Dedifferentiated amniotic fluid mesenchymal stem cell (primary cell): Measurements from ENCODE around the gene FBXO10.

ENCODE experiments used
- DNase-seq: peaks from one replicate; pipeline ENCODE4 v3.0.0-alpha.2; 2016; ENCODE audit errors: extremely low spot score

Gene FBXO10

DNA sequence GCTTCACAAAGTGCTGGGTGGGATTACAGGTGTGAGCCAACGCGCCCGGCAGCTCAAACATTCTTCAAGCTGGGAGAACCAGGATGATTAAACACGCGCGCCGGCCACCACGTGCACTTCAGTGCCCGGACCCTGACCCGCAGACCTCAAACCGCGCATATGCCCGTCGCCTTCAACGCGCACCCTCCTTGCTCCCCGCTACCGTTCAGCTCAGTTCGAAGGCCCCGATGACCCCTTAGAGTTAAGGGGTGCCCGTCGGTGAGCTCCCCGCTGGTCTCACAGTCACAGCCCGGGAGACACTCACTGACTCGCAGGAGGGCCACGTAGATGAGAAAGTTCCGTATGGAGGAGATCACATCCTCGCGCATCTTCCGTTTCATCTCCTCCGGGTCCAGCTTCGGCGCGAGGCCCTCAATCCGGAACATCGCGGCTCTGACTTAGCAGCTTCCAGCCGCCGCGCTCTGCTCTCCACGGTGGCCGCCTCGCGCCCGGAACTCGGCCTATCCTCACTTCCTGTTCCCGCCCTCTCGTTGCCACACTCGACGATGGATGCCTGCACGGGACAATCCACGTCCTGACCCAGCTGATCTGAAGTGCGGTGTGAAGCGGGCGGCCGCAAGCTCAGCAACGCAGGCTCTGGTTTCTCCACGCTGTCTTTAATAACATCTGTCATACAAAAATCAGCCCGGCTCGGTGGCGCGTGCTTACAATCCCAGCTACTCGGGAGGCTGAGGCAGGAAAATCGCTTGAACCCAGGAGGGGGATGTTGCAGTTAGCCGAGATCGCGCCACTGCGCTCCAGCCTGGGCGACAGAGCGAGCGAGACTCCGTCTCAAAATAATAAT, 16.1 kb upstream of the FBXO10 start, which contains the start of gene TOMM5:
TSS of gene TOMM5 (minus strand) at position 490 of the 844 bp plus-strand sequence. CDS start at position 425, 65 bp downstream.
- DNase-seq, result peak; percentile 89

DNA sequence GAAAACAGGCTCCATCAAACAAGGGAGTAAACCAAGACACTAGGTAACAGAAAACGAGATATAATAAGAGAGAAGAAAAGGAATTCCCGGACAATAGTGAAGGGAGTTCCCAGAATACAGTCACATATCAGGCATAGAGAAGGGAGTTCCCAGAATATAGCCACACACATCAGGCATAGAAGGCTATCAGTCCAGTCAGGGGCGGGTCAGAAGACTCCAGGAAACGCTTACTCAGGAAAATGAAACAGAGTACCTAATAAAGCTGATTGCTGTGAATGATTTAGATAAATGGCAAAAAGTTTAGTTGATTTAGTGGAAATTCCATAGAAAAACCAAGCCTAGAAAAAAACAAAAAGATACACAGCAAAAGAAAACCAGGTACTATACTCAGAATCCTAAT, 11.3 kb upstream of the FBXO10 start:
- no peak for DNase-seq

DNA sequence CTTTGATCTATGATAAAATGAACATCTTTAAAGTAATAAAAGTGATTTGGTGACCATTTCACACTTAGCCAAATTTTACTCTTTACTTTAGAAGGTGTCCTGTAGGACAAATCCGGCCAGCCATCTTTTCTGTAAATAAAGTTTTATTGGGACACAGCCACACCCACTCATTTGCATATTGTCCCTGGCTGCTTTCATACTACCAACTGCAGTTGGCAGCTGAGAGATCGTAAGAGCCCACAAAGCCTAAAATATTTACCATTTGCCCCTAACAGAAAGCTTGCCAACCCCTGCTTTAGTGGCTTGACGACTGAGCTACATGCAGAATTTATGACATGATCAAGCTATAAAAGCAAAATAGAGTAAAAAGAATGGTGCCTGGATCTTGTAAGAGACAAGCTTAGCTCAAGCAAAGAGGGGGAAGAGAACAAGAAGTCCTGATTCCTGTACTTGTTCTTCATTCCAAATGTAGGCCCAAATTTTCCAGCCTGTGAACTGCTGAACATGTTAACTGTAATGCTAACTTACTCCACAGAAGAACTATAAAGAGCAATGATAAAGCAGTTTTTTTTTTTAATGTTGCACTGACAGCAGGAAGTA, 7.4 kb upstream of the FBXO10 start:
- no peak for DNase-seq

DNA sequence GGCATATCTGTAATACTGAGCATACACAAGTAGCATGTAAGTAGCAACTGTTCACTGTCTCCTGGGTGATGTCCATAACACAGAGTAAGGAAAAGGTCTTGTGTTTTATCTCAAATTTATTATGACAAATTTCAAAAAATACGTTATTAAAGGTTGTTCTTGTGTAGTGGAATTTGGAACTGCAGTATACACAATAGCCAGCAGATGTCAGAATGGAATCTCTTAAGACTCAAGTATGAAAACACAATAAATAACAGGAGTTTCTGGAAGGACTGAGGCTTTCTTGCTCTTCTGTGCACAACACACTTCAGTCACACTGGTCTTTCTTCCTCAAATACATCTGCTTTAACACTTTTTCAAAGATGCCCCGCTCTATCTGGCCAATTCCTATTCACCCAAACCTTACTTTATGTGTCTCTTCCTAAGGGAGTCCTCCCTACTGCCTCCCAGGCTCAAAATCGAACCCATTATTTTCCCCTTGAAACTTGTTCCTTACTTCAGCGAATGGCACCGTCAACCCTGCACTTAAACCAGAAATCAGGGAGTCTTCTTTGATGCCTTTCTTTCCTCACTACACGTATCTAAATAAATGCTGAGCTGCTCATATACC, 6.5 kb upstream of the FBXO10 start:
- peak; percentile 82 for DNase-seq

GRCh38 chr9:37575511-37575914, 667 bp downstream of the FBXO10 start:
- DNase-seq, result no peak

DNA sequence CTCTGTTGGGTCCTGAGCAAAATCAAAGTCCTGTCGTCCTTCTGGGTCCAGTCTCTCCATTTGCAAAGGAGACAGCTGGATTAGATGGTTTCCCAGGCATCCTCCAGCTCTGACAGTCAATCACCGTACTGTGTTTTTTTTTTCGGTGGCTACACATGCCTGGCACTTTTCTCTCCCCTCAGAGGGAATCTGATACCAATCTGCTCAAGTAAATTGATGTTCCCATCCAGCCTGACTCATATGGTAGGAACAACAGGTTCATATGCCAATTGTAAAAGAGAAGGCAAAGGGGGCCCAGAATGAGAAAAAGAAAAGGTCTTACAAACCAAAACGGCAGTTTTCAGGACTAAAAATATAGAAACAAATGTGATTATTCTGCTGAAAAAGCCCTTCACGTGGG, 1.2 kb downstream of the FBXO10 start:
- no peak for DNase-seq

- DNase-seq, result peak; percentile 48
Observed at GRCh38 chr9:37574241-37574721, 1.9 kb downstream of the FBXO10 start.

DNA sequence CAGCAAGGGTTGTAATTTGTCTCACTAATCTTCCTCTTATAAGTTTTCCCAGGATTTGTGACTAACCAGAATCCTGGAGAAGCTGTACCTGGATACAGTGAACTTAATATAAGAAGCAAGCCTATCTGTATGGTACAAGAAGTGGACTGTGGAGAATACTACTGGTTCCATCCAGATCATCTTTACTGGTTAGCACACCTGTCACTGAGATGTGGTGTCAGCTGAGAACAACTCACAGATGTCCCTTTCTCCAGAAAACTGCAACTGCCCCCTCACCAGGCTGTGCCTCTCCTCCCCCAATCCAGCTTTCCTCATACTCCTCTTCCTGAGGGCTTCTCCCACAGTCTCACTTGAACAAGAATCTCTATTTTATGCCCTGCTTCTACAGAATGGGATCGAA, 4.9 kb downstream of the FBXO10 start:
- DNase-seq, result no peak

GRCh38 chr9:37566716-37567115, 9.5 kb downstream of the FBXO10 start:
- DNase-seq, result no peak

GRCh38 chr9:37565661-37566618, 10.2 kb downstream of the FBXO10 start:
- no peak for DNase-seq

DNA sequence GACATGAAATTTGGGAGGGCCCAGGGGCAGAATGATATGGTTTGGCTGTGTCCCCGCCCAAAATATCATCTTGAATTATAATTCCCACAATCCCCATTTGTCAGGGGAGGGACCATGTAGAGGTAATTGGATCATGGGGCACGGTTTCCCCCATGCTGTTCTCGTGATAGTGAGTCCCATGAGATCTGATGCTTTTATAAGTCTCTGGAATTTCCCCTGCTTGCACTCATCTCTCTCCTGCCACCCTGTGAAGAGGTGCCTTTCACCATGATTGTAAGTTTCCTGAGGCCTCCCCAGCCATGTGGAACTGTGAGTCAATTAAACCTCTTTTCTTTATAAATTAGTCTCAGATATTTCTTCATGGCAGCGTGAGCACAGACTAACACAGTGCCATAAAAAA, 11.3 kb downstream of the FBXO10 start:
- DNase-seq, result no peak

- DNase-seq, result no peak
Observed at GRCh38 chr9:37563806-37564513, 12.2 kb downstream of the FBXO10 start.

DNA sequence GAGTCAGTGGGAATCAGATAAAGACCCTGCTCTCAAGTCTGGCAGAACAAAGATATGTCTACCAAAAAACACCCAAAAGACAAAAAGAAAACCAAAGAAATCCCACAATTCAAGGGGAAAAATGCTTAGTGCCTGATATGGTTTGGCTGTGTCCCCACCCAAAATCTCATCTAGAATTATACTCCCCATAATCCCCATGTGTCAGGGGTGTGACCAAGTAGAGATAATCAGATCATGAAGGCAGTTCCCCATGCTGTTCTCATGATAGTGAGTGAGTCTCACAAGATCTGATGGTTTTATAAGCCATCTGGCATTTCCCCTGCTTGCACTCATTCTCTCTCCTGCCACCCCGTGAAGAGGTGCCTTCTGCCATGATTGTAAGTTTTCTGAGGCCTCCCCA, 13.4 kb downstream of the FBXO10 start:
- no peak for DNase-seq

- DNase-seq, result no peak
Observed at GRCh38 chr9:37561682-37562081, 14.5 kb downstream of the FBXO10 start.

DNA sequence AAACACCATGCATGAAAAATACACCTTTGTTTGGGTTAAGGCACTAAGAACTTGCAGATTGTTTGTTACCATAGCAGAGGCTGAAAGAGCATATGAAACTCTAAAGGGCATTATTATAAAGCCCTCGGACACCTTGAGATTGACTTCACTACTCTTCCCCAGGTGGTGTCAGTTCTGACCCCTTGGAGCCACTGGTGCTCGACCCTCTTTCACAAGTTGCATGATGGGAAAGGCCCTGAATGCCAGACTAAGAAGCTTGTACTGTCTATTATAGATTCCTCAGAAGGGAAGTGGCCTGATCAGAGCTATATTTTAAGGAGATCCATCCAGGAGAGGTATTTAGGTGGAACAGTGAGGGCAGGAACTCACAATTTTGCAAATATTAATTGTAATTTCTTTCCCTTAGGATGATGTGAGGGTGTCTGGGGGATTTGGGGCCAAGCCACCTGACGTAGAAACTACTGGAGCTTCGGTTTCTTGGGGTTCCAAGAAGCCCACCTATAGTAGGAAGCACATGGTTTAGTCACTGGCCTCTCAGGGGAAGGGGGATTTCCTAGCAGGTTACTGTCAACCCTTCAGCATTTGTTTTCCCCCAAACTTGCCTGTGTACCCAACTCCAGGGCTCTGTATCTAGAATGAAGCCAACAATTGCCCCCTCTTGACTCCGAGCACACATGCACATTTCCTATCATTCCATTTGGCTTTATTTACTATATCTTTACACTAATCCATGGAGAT, 16.2 kb downstream of the FBXO10 start:
- no peak for DNase-seq

DNA sequence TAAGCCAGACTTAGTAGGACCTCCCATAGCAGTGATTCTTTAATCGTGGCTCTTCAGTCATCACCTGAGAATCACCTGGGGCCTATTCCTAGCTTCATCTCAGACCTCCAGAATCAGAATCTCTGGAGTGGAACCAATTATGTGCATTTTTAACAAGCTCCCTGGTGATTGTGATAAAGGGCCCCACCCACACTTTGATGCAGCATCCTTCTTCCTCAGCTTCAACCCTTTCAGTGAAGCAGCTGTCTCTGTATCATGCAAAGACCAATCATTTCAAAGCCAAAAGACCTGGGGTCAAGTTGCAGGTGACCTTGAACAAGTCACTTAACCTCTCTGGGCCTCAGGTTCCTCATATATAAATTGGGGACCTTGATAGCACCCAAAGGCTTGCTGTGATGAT, 17.1 kb downstream of the FBXO10 start:
- DNase-seq, result no peak

GRCh38 chr9:37555786-37556185, 20.4 kb downstream of the FBXO10 start:
- peak; percentile 29 for DNase-seq

- no peak for DNase-seq
Observed at GRCh38 chr9:37554318-37554717, 21.9 kb downstream of the FBXO10 start.

DNA sequence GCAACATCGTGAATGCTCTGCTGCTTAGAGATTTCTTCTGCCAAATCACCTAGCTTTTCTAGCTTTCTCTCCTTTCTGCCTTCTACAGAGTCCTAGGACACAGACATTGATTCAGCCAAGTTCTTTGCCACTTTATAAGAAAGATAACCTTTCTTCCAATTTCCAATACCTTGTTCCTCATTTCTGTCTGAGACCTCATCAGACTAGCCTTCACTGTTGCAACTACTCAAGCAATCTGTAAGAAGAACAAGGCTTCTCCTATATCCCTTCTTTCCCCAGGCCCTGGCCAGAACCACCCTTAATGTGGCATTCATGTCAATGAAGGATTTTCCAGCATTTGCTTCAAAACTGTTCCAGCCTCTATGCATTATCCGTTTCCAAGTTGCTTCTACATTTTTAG, 24.3 kb downstream of the FBXO10 start:
- no peak for DNase-seq

- DNase-seq, result no peak
Observed at GRCh38 chr9:37551468-37551867, 24.7 kb downstream of the FBXO10 start.
